Chondrocyte (in vitro differentiated cells): Measurements from ENCODE around the gene TSPAN8. TPM values are rescaled to one million over a fixed set of nuclear protein-coding genes. Genes with fewer than 3 reads are reported as not detected.

Experiments used
- DNase-seq: peaks from one replicate; pipeline ENCODE4 v3.0.0; 2021; ENCODE audit warnings: mixed read lengths, low spot score
- H3K27ac Mint-ChIP-seq: one replicate; pipeline ENCODE4 v1.8.0; 2021; ENCODE audit warnings: mild to moderate bottlenecking, moderate library complexity, mixed read lengths; ENCODE audit not compliant: unreplicated experiment
- H3K27me3 Mint-ChIP-seq: 2 replicates; pipeline ENCODE4 v1.8.0; 2021; ENCODE audit warnings: low read depth, mixed read lengths
- H3K36me3 Mint-ChIP-seq: 2 replicates; pipeline ENCODE4 v1.8.0; 2021; ENCODE audit warnings: low read depth, mixed read lengths
- H3K4me1 Mint-ChIP-seq: 2 replicates; pipeline ENCODE4 v1.8.0; 2021; ENCODE audit warnings: low read depth, mild to moderate bottlenecking, mixed read lengths
- H3K4me3 Mint-ChIP-seq: one replicate; pipeline ENCODE4 v1.8.0; 2021; ENCODE audit warnings: mild to moderate bottlenecking, moderate library complexity, mixed read lengths; ENCODE audit not compliant: unreplicated experiment
- H3K9me3 Mint-ChIP-seq: 2 replicates; pipeline ENCODE4 v1.8.0; 2021; ENCODE audit warnings: low read depth, mixed read lengths
- CTCF ChIP-seq: fragments of 200-600 bp; sonication (generic); IDR thresholded peaks from 2 replicates; pipeline ENCODE4 v1.5.0; 2021; ENCODE audit warnings: antibody characterized with exemption, mild to moderate bottlenecking, moderate library complexity
- total RNA-seq: library from RNA; stranded (reverse); gene quantifications from 3 replicates; pipeline ENCODE4 v1.2.1, GENCODE V29; 2021

Gene TSPAN8
- total RNA-seq, 1 donor from 2014 or later: 0.22 TPM

GRCh38 chr12:71194657-71195056 is 36.9 kb upstream of the TSPAN8 start:
- no peak overlapping the region for H3K27ac Mint-ChIP-seq
- TF ChIP-seq CTCF: no peak
- H3K27me3 Mint-ChIP-seq: peaks cover 5% of the 10 kb centered on the region
- H3K9me3 Mint-ChIP-seq: no peaks in the 10 kb centered on the region
- no peaks in the 10 kb centered on the region for H3K4me1 Mint-ChIP-seq
- no peak overlapping the region for H3K4me3 Mint-ChIP-seq
- H3K36me3 Mint-ChIP-seq: no peaks in the 10 kb centered on the region
- no peak for DNase-seq

GRCh38 chr12:71193041-71193440 is 35.2 kb upstream of the TSPAN8 start:
- TF ChIP-seq CTCF: no peak
- Mint-ChIP-seq H3K4me1 (no peaks in the 10 kb centered on the region), H3K27ac (no peak overlapping the region), H3K9me3 (peaks cover 5% of the 10 kb centered on the region), H3K27me3 (peaks cover 5% of the 10 kb centered on the region), H3K4me3 (no peak overlapping the region), H3K36me3 (no peaks in the 10 kb centered on the region)
- DNase-seq: no peak

- no peak overlapping the region for H3K27ac Mint-ChIP-seq
- H3K27me3 Mint-ChIP-seq: peaks cover 5% of the 10 kb centered on the region
- H3K4me1 Mint-ChIP-seq: peaks cover 7% of the 10 kb centered on the region
- no peak for TF ChIP-seq CTCF
- no peak for DNase-seq
- H3K9me3 Mint-ChIP-seq: peaks cover 5% of the 10 kb centered on the region
- H3K36me3 Mint-ChIP-seq: no peaks in the 10 kb centered on the region
- H3K4me3 Mint-ChIP-seq: no peak overlapping the region
Observed at GRCh38 chr12:71191509-71192196, 33.9 kb upstream of the TSPAN8 start.

GRCh38 chr12:71190822-71191221 is 33.0 kb upstream of the TSPAN8 start:
- H3K4me1 Mint-ChIP-seq: peaks cover 11% of the 10 kb centered on the region
- peaks cover 5% of the 10 kb centered on the region for H3K27me3 Mint-ChIP-seq
- no peak overlapping the region for H3K4me3 Mint-ChIP-seq
- H3K36me3 Mint-ChIP-seq: no peaks in the 10 kb centered on the region
- no peak for DNase-seq
- peaks cover 5% of the 10 kb centered on the region for H3K9me3 Mint-ChIP-seq
- H3K27ac Mint-ChIP-seq: no peak overlapping the region
- no peak for TF ChIP-seq CTCF

- no peak for TF ChIP-seq CTCF
- Mint-ChIP-seq H3K36me3 (no peaks in the 10 kb centered on the region), H3K27me3 (no peaks in the 10 kb centered on the region), H3K4me3 (no peak overlapping the region), H3K4me1 (peaks cover 26% of the 10 kb centered on the region), H3K27ac (no peak overlapping the region), H3K9me3 (peaks cover 5% of the 10 kb centered on the region)
- no peak for DNase-seq
Observed at GRCh38 chr12:71187379-71187778, 29.6 kb upstream of the TSPAN8 start.
